SK-N-SH treated with all-trans-retinoic acid at 6 μM for 48 hours (cell line): ENCODE data around the gene SCMH1.

Experiments
- ARNTL ChIP-seq: fragments of 450-650 bp; formaldehyde crosslinking; IDR thresholded peaks from 2 replicates; pipeline ENCODE4 v1.5.0; 2020; ENCODE audit warnings: low read depth, mild to moderate bottlenecking, moderate library complexity, borderline replicate concordance
- BACH2 ChIP-seq: fragments of 250-450 bp; sonication (Bioruptor Pico); IDR thresholded peaks from 2 replicates; pipeline ENCODE4 v1.9.0; 2021; ENCODE audit warnings: mild to moderate bottlenecking, borderline replicate concordance
- CREB5 ChIP-seq: fragments of 250-450 bp; sonication (Bioruptor Pico); IDR thresholded peaks from 2 replicates; pipeline ENCODE4 v1.5.1; 2020; ENCODE audit warnings: low read depth, mild to moderate bottlenecking, moderate library complexity
- CSRNP3 ChIP-seq: fragments of 250-450 bp; sonication (Bioruptor Pico); IDR thresholded peaks from 2 replicates; pipeline ENCODE4 v1.5.1; 2021; ENCODE audit warnings: mild to moderate bottlenecking, moderate library complexity
- ESRRG ChIP-seq: fragments of 250-450 bp; sonication (Bioruptor Pico); IDR thresholded peaks from 2 replicates; pipeline ENCODE4 v1.6.1; 2021; ENCODE audit warnings: mild to moderate bottlenecking
- GLIS3 ChIP-seq: fragments of 250-450 bp; sonication (Bioruptor Pico); IDR thresholded peaks from 2 replicates; pipeline ENCODE4 v1.5.0; 2020; ENCODE audit warnings: mild to moderate bottlenecking, moderate library complexity
- PATZ1 ChIP-seq: fragments of 250-450 bp; sonication (Bioruptor Pico); IDR thresholded peaks from 2 replicates; pipeline ENCODE4 v1.8.0; 2020; ENCODE audit warnings: mild to moderate bottlenecking, moderate library complexity, borderline replicate concordance
- RARB ChIP-seq: fragments of 250-450 bp; sonication (Bioruptor Pico); IDR thresholded peaks from 2 replicates; pipeline ENCODE4 v1.8.0; 2021; ENCODE audit warnings: mild to moderate bottlenecking, moderate library complexity
- TOX ChIP-seq: fragments of 250-450 bp; sonication (Bioruptor Pico); IDR thresholded peaks from 2 replicates; pipeline ENCODE4 v1.8.0; 2021; ENCODE audit warnings: mild to moderate bottlenecking, moderate library complexity, borderline replicate concordance
- TSHZ2 ChIP-seq: fragments of 250-450 bp; sonication (Bioruptor Pico); IDR thresholded peaks from 2 replicates; pipeline ENCODE4 v1.5.0; 2020; ENCODE audit warnings: mild to moderate bottlenecking, moderate library complexity
- ZFP3 ChIP-seq: fragments of 250-450 bp; sonication (Bioruptor Pico); IDR thresholded peaks from 2 replicates; pipeline ENCODE4 v1.5.0; 2020; ENCODE audit warnings: mild to moderate bottlenecking, moderate library complexity
- ZFP30 ChIP-seq: fragments of 450-650 bp; formaldehyde crosslinking; IDR thresholded peaks from 2 replicates; pipeline ENCODE4 v1.5.0; 2022; ENCODE audit warnings: mild to moderate bottlenecking, moderate library complexity
- ZNF8 ChIP-seq: fragments of 450-650 bp; formaldehyde crosslinking; IDR thresholded peaks from 2 replicates; pipeline ENCODE4 v1.5.0; 2020; ENCODE audit warnings: mild to moderate bottlenecking, moderate library complexity

GRCh38 chr1:41245659-41246058 is 3.6 kb upstream of the SCMH1 start:
- TF ChIP-seq TSHZ2 (CRISPR knock-in tag) (no peak), ZFP30 (CRISPR knock-in tag) (no peak), RARB (CRISPR knock-in tag) (no peak), ZNF8 (CRISPR knock-in tag) (no peak), ZFP3 (no peak), GLIS3 (CRISPR knock-in tag) (no peak), CSRNP3 (CRISPR knock-in tag) (no peak), BACH2 (CRISPR knock-in tag) (no peak), PATZ1 (CRISPR knock-in tag) (no peak), ESRRG (CRISPR knock-in tag) (no peak), TOX (CRISPR knock-in tag) (no peak), ARNTL (no peak), CREB5 (CRISPR knock-in tag) (no peak)
